GM21723 (cell line): ENCODE results near the gene LGI4.
"Not testable (repeated sequence)": the region's sequence is repeated elsewhere in the genome, so short reads cannot be mapped to it uniquely, and the experiment has no call there.

Source experiments
- ATAC-seq: cut with Tn5 transposase; IDR thresholded peaks from one replicate; pipeline ENCODE4 v1.9.1; 2021; ENCODE audit warnings: mild to moderate bottlenecking, moderate library complexity; ENCODE audit not compliant: unreplicated experiment

LGI4 gene

DNA sequence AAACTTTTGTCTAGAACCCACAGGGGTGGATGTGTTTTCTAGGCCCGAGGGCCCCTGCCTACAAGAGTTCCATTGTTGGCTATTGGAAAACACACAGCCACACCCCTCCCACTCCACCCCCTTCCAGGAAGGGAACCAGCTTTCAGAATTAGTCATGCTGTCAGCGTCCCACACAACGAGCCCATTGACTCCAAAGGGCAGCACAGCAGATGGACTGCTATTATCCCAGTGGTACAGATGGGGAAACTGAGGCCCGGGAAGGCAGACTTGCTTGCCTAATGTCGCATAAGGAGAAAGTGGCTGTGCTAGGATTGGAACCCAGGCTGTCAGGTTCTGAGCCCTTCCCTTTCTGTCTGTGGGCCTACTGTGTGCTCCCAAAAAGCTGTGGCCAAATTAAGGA lies 27.3 kb downstream of the LGI4 start:
- ATAC-seq: no peak

DNA sequence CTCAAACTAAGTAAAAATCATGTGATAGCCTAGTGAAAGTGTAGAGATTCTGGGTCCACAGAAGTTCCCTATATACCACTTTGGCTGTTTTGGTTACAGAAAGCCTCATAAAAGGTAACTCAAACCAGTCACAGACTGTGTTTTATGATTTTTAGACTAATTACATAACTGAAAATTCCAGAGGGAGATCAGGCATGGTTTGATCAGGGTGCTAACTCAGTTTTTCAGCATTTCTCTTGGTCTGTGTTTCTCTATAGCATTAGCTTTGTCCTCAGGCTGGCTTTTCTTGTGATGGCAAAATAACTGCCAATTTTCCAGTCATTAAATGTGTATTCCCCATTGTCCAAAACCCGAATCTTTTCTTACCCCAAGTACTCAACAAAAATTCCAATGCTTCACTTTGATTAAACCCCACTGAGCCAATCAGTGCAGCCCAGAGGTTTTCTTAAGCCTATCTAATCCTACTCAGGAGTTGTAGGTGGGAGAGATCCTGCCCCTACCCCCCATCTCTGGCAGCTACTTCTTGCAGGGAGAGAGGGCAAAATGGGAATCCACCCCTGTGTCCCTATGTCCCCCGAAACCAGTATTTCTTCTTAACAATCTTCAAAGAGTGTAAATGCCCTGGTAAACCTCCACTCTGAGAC lies 27.8 kb downstream of the LGI4 start:
- ATAC-seq: no peak

DNA sequence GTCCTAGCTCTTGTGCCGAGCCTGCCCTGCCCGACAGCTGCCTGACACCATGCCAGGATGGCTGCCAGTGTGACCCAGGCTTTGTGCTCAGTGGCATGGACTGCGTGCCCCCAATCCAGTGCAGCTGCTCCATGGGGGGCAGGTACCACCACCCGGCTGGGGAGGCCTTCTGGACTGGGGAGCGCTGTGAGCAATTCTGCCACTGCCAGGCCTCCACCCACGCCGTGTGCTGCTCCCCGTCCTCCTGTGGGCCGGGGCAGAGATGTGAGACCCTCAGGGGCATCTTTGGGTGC lies 28.6 kb downstream of the LGI4 start:
- ATAC-seq: no peak

DNA sequence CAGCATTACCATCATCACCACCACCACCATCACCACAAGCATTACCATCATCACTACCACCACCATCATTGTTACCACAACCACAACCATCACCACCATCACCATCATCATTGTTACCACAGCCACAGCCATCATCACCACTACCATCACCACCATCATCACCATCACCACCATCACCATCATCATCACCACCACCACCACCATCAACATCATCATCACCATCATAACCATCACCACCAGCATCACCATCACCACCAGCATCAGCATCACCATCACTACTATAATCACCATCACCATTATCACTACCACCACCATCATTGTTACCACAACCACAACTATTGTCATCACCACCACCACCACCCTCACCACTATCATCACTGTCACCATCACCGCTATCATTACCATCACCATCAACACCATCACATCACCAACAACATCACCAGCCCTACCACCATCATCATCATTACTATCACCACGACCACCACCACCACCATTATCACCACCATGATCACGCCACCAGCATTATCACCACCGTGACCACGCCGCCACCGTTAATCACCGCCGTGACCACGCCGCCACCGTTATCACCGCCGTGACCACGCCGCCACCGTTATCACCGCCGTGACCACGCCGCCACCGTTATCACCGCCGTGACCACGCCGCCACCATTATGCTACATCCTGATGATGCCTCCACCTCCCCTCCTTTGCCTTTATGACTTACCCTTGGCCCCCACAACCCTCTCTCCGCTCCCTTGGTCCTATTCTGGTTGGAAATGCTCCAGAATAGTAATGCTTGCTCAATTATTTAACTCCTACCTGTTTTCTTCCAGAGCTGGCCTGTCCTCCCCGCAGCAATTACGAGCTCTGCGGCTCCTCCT lies 29.2 kb downstream of the LGI4 start:
- no peak for ATAC-seq

DNA sequence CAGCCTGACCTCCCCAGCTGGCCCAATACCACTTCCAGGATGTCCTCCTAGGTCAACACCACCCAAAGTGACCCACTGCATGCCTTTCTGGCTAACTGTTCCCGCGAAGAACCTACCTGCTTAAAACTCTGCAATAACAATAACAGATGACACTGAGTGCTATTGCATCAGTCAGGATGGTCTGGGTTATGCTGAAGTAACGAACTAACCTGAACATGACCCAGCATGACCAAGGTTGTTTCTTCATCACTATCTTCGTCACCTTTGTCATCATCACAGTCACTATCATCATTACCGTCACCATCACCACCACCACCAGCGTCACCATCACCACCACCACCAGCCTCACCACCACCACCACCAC lies 29.8 kb downstream of the LGI4 start:
- no peak for ATAC-seq

DNA sequence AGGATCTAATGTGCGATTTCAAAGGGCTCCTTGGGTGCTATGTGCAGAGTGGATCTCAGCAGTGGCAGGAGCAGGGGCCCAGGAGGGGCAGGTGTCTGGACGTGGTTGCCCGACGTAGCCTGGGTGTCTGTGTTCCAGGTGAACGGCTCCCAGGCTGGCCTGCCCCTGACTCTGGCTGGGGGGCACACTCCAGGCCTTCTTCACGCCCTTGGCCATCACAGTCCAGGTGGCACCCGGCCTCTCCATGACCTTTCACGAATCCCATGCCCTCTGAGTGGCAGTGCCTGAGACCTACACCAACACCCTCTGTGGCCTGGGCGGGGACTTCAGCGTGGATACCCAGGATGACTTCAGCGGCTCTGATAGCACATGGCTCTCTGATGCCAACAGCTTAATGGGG lies 30.5 kb downstream of the LGI4 start:
- no peak for ATAC-seq

DNA sequence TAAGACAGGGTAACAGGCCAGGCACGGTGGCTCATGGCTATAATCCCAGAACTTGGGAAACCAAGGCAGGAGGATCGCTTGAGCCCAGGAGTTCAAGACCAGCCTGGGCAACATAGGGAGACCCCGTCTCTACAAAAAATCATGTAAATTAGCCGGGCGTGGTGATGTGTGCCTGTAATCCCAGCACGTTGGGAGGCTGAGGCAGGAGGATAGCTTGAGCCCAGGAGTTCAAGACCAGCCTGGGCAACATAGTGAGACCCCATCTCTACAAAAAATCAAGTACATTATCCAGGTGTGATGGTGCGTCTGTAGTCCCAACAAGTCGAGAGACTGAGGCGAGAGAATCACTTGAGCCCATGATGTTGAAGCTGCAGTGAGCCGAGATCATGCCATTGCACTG lies 31.2 kb downstream of the LGI4 start:
- ATAC-seq: not testable (repeated sequence)

DNA sequence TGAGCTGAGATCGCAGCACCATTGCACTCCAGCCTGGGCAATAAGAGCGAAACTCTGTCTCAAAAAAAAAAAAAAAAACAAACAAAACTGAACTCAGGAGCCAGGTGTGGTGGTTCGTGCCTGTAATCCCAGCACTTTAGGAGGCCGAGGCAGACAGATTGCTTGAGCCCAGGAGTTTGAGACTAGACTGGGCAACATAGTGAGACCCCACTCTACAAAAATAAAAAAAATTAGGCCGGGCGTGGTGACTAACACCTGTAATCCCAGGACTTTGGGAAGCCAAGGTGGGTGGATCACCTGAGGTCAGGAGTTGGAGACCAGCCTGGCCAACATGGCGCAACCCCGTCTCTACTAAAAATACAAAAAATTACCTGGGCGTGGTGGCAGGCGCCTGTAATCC lies 32.9 kb downstream of the LGI4 start:
- not testable (repeated sequence) for ATAC-seq

DNA sequence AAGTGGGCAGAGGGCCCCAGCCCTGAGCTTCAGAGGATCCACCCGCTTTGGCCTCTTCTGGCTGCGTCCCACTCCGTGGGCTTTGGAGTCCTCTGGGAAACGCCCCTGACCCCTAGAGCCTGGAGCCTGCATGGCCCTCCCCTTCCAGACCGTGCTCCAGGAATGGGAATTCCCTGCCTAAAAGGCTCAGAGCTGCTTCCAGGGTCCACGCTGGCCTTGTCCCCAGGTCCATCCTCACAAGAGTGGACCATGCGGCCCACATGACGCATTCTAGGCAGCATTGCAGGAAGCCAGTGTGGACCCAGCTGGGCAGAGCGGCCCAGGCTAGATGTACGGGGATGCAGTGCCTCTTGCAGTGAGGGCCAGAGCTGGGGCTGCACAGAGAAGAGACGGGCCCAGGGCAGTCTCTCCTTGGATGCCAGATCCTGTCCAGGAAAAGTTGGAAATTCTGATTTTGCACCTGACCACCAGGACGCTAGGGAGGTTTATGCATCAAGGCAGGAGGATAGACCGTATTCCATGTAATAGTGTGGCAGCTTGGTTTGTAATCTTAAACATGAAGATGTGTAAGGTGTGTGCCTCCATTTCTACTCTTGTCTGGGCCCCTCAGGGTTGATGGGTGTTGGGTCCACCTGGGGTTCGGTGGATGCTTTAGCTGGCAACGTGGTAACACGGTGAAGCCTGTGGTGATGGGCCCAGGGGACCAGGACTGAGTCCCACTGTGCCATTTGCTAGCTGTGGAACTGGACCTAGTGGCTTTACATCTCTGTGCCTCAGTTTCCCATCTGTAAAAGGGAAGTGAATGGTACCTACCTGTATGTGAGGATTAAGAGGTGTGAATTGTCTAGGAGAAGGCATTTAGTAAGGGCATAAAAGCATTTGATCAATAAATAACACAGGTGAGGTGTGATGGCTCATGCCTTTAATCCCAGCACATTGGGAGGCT lies 34.0 kb downstream of the LGI4 start:
- no peak for ATAC-seq

DNA sequence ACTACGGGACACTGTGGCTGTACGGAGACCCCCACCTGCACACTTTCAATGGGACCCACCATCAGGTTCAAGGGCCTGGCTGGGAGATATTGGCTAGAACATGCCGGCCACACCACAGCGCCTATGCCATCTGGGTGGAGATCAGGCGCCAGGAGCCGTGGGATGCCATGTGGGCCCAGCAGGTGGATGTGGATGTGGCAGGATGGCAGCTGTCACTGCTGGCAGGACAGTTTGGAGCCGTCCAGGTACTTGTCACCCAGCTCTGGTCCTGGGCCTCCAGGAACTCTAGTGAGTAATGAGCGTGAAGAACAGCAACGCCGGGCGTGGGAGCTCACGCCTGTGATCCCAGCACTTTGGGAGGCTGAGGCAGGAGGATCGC lies 35.0 kb downstream of the LGI4 start:
- no peak for ATAC-seq

DNA sequence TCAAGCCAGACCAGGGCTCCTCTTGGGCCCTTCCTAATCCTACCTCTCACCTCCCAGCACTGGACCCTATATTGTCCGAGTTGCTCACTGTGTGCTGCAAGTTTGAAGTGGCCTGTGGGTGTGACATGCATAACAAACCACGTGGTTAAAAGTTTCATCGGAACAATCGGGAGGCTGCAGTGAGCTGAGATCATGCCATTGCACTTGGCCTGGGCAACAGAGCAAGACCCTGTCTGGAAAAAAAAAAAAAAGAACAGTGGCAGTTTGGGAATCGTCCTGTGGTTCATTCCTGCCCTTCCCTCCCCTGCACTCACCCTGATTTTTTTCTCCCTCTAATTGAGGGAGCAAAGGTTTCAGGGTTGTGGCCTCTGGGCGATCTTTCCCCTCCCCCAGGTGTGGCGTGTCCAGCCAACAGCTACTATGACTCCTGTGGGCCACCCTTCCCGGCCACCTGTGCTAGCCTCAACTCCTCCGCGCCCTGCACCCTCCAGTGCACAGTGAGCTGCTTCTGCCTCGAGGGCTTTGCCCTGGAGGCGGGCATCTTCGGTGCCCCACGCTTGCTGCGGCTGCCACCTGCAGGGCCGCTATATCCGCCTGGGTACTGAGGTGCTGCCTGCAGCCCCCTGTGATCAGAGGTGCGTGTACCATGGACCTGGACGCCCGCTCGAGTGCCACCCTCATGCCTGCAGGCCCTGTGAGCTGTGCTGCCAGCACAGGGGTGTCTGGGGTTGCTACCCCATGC lies 35.5 kb downstream of the LGI4 start:
- no peak for ATAC-seq

DNA sequence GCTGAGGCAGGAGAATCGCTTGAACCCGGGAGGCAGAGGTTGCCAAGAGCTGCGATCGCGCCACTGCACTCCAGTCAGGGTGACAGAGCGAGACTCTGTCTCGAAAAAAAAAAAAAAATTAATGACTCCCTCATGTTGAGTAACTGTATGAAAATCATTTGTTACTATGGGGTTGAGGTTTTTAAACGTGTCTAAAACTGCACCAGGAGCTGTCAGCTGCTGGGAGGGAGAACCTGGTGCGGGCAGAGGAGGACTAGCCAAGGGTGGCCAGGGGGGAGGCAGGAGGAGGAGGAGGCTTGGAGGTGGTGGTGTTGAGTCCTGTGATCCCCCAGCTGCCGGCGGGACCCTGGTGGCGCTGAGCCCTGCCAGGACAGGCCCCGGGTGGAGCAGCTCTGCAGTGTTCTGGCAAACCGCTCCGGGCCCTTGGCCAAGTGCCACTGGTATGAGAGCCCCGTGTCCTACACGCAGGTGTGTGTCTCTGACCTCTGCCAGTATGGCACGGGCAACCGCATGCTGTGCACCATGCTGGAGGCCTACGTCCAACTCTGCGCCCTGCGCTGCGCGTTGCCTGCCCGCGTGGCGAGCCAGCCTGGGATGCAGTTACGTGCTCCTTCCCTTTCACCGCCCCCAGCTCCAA lies 36.3 kb downstream of the LGI4 start:
- ATAC-seq: no peak

DNA sequence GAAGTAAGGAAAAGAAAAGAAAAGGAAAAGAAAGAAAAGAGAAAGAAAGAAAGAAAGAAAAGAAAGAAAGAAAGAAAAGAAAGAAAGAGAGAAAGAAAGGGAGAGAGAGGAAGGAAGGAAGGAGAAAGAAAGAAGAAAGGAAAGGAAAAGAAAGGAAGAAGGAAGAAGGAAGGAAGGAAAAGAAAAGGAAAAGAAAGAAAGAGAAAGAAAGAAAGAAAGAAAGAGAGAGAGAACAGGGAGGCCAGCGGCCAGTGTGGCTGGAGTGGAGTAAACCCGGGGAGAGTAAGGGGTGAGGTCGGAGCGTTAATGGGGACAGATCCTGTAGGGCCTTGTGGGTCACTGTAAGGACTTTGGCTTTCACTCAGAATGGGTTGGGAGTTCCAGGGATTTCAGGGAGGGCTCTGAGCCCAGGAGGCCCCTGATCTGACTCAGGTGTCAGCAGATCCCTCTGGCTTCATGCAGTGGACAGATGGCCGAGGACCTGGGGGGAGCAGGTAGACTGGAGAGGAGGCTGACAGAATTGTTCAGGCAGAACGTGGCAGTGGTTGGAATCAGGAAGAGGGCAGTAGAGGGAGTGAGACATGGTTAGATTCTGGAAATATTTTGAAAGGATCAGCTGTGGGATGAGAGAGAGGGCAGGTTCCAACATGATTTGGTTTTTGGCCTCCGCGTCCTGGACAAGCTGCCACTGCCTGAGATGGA lies 39.0 kb downstream of the LGI4 start:
- ATAC-seq: no peak

DNA sequence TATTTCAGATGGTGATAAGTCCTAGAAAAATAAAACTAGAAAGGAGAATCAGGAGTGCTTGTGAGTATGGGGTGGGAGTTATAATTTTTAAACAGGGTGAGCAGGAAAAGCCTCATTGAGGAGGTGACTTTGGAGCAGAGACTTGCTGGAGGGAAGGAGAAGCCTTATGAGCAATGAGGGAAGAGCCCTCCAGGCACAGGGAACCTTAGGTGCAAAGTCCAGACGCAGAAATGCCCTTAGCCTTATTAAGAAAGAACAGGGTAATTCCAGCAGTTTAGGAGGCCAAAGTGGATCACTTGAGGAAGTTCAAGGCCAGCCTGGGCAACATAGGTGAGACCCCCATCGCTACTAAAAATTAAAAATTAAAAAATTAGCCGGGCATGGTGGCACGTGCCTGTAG lies 40.2 kb downstream of the LGI4 start:
- no peak for ATAC-seq

DNA sequence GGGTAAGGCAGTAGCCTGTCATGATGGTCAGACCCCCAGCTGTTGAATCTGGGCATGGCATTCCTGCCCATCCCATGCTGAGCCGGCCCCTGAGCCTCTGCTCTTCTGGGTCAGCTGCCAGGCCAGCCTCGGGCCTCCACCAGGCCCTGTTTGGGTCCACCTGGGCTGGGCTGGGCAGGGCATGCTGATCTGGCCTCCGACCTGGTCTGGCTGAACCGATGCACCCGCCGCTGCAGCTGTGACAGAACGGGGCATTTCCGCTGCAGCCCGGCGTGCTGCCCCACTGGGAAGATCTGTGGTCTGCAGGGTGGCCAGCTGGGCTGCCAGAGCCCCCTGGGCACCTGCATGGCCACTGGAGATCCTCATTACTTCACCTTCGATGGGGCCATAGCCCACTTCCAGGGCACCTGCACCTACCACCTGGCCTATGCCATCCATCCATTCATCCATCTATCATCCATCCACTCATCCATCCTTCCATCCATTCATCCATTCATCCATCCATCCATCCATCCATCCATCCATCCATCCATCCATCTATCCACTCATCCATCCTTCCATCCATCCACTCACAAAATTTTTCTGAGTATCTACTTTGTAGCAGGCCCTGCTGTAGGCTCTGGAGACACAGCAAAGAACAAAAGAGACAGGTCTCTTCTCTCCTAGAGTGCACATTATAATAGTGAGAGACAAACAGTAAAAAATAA lies 40.8 kb downstream of the LGI4 start:
- no peak for ATAC-seq

DNA sequence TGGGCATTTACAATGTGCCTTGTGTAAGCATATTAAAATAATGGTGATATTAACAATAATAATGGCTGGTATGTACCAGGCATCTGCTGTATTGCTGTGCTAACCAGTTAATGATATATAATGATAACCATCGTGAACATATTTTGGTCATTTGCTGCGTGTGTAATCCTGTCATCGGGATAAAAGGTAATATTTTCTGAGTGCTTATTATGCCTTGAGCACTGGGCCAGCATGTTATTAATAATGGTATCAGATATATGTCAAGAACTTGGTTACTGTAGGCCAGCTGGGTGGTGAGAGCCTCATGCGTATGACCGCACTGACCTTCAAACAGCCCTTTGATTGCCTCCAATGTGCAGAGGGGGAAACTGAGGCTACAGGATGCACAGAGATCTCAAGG lies 41.4 kb downstream of the LGI4 start:
- ATAC-seq: no peak

DNA sequence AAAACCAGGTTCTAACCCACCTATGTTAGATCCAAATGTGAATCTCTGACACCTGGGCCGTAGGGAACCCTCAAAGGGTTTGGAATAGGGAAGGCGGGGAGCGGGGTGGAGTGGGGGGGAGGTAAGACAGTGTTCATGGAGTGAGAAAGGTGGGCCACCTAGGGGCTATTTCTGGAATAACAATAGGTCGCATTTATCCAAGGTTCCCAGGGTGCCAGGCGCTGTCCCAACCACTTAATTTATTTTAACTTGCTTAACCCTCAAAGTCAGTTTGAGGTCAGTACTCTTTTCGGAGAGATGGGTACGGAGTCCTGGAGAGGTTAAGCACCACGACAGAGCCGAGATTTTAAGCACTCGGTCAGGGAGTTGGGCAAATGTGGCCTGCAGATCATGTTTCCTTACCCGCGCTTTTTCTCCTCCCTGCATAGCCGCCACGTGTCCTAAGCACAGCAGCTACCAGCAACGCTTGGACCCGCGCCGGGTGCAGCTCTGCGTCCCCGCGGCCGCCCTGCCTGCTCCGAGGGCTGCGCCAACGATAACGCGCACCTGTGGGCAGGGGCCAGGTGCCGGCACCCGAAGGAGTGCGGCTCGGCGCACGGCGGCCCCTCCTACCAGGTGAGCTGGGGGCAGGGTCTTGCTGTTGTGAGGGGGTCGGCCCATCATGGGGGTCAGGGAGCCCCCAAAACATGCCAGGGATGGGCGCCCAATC lies 44.2 kb downstream of the LGI4 start:
- no peak for ATAC-seq

DNA sequence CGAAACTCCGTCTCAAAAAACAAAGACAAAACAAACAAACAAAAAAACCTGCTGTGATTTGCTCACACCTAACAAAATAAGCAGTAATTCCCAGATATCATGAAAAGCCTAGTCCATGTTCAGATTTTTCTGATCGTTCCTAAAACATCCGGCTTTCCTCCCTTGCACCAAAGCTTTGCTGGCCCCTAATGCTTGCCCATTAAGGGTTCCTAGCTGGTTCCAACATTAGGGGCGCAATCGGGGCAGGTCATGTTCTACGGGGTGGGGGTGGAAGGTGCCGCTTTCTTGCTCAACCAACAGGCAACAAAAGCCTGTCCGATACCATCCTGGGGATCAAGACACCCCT lies 44.7 kb downstream of the LGI4 start:
- ATAC-seq: no peak

DNA sequence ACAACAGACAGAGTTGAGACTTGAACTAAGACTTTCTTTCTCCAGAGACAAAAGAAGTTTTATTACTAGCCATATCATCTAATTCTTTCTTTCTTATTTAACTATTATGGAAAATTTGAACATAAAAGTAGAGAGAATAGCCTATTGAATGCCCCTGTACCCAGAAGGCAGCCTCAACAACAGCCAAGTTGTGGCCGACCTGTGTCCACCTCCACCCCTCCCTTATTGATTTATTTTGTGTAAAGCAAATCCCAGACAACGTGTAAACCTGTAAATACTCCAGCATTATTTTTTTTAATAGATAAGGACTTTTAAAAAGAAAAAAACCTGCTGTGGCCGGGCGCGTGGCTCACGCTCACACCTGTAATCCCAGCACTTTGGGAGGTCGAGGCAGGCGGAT lies 45.3 kb downstream of the LGI4 start:
- no peak for ATAC-seq
